Measurements from ENCODE around the gene PDLIM5.

PDLIM5 gene

DNA sequence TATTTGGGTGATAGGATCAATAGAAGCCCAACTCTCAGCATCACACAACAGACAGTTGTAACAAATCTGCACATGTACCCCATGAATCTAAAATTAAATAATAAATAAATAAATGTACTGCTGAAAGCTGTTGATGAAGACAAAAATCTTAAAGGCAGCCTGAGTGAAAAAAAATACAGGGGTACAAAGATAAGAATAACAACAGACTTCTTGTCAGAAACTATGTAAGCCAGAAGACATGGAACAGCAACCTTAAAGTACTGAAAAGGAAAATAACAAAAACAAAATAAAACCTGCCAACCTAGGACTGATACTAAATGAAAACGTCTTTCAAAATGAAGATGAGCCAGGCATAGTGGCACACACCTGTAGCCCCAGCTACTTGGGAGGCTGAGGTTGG is 25.0 kb upstream of the PDLIM5 start:
- DNase-seq (ENCODE audit: low read depth), result no peak

- no peak for DNase-seq (ENCODE audit: low read depth)
Measured at GRCh38 chr4:94428884-94429283, 22.9 kb upstream of the PDLIM5 start.

DNA sequence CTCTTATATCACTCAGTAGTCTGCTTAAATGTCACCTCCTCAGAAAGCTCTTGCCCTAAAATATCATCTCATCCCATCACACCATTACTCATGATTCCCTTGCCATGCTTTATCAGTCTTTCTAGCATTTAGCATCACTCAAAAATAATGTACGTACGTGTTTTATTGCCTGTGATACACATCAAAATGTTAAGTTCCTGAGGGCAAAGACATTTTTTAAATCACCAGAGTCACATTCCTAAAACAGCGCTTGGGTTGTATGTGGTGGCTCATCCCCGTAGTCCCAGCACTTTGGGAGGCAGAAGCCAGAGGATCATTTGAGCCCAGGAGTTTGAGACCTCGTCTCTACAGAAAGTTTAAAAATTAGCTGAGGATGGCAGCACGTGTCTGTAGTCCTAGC is 21.3 kb upstream of the PDLIM5 start:
- no peak for DNase-seq (ENCODE audit: low read depth)

GRCh38 chr4:94431388-94431787 is 20.4 kb upstream of the PDLIM5 start:
- DNase-seq (ENCODE audit: low read depth), result no peak

- DNase-seq (ENCODE audit: low read depth), result no peak
Measured at GRCh38 chr4:94434505-94434904, 17.2 kb upstream of the PDLIM5 start.

DNA sequence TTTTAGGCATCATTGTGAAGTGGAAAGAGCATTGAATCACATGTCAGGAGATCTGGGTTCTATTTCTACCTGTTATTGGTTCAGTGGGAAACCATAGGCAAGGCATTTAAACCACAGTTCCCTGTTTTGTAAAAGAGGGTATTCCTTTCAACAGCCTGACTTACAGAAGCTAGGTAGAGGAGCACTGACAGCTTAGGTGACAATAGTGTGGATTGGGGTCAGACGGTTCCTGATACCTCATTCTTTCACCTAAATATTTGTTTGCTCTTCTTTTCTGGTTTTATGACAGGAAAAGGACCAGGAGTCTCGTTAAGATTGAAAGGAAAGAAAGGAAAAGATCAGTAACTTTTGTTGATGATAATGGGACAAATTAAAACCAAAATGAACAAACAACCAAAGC is 15.9 kb upstream of the PDLIM5 start:
- DNase-seq (ENCODE audit: low read depth), result no peak

DNA sequence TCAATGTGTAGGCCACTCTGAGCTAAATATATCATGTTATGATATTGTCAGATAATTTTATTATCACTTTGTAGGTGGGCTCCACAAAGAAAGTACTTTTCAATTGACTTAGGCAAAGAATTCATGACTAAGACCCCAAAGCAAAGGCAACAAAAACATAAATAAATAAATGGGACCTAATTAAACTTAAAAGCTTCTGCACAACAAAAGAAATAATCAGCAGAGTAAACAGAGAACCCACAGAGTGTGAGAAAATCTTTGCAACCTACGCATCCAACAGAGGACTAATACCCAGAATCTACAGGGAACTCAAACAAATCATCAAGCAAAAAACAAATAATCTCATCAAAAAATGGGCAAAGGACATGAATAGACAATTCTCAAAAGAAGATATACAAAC is 15.2 kb upstream of the PDLIM5 start:
- no peak for DNase-seq (ENCODE audit: low read depth)

DNA sequence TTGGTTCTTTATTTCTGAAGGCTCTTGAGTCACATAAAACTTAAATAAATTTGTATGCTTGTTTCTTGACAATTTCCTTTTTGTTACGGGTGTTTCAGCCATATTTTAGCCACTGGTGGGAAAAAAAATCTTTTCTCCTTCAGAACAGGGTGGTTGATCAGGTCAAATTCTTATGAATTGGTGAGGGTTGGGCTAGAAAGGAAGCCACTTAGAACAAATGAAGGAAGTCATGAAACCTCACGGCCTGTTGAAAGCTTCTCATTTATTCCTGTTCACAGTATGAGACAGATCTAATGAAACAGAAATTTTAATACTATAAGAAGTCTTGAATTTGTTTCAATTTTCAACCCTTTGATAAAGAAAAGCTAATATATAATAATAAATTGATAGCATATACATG is 12.1 kb upstream of the PDLIM5 start:
- no peak for DNase-seq (ENCODE audit: low read depth)

- no peak for DNase-seq (ENCODE audit: low read depth)
Measured at GRCh38 chr4:94441838-94442237, 9.9 kb upstream of the PDLIM5 start.

- DNase-seq (ENCODE audit: low read depth), result no peak
Measured at GRCh38 chr4:94442251-94442650, 9.5 kb upstream of the PDLIM5 start.

- DNase-seq (ENCODE audit: low read depth), result peak; percentile 93
Measured at GRCh38 chr4:94446386-94446785, 5.4 kb upstream of the PDLIM5 start.

GRCh38 chr4:94447754-94448411 is 3.9 kb upstream of the PDLIM5 start:
- DNase-seq (ENCODE audit: low read depth), result no peak

GRCh38 chr4:94448815-94449375 is 2.8 kb upstream of the PDLIM5 start:
- DNase-seq (ENCODE audit: low read depth), result no peak

- no peak for DNase-seq (ENCODE audit: low read depth)
Measured at GRCh38 chr4:94451051-94451694, 569 bp upstream of the PDLIM5 start.

GRCh38 chr4:94452476-94453371 is 982 bp downstream of the PDLIM5 start:
- peak; percentile 83 for DNase-seq (ENCODE audit: low read depth)

GRCh38 chr4:94453391-94453963 is 1.7 kb downstream of the PDLIM5 start:
- DNase-seq (ENCODE audit: low read depth), result no peak

GRCh38 chr4:94454405-94454804 is 2.7 kb downstream of the PDLIM5 start:
- no peak for DNase-seq (ENCODE audit: low read depth)

GRCh38 chr4:94455081-94455480 is 3.3 kb downstream of the PDLIM5 start:
- peak; percentile 92 for DNase-seq (ENCODE audit: low read depth)

- DNase-seq (ENCODE audit: low read depth), result no peak
Measured at GRCh38 chr4:94457692-94458106, 6.0 kb downstream of the PDLIM5 start.

GRCh38 chr4:94458682-94459081 is 6.9 kb downstream of the PDLIM5 start:
- no peak for DNase-seq (ENCODE audit: low read depth)

- no peak for DNase-seq (ENCODE audit: low read depth)
Measured at GRCh38 chr4:94459462-94460161, 7.9 kb downstream of the PDLIM5 start.

GRCh38 chr4:94461506-94461905 is 9.8 kb downstream of the PDLIM5 start:
- DNase-seq (ENCODE audit: low read depth), result no peak

Measured in iris pigment epithelial cell (primary cell).